Measurements from ENCODE around the gene ZNF438. TPM values are rescaled to one million over a fixed set of nuclear protein-coding genes. Genes with fewer than 3 reads are reported as not detected.

ZNF438 gene
- polyA plus RNA-seq, 1 donor, result 7.3 TPM

DNA sequence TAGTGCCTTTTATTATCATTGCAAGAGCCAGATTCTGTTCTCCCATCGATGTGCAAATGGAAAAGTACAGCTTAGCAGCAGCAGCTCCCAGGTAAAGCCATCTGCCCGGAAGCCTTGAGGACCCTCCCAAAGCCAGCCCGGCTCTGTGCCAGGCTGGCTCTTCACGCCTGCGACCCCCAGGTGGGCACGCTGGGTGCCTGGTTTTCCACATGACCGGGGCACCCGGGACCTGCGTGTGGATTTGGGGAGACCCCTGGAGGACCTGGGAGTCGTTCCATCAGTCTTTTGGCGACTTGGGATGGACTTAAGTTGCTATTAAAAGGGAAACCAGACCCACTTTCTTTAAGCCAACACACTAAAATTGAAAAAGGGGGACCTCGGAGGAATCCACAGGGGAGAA lies 196.5 kb downstream of the ZNF438 start:
- Histone ChIP-seq H3K27me3 (ENCODE audit: control insufficient read depth, insufficient read depth, low read length) (no peaks in the 10 kb centered on the region), H3K9me3 (ENCODE audit: control insufficient read depth, low read depth, low read length) (no peaks in the 10 kb centered on the region), H3K4me3 (ENCODE audit: low read length) (no peak overlapping the region), H3K4me1 (ENCODE audit: control insufficient read depth, insufficient read depth, low read length) (peaks cover 5% of the 10 kb centered on the region), H3K36me3 (ENCODE audit: control insufficient read depth, insufficient read depth, low read length) (no peaks in the 10 kb centered on the region), H3K27ac (ENCODE audit: low read length) (no peak overlapping the region)
- no peak for DNase-seq
- WGBS (ENCODE audit: insufficient coverage, low lambda C conversion rate), result no CpG with 5 or more reads among the region's 12 CpGs

GRCh38 chr10:30834651-30835050 lies 197.0 kb downstream of the ZNF438 start:
- Histone ChIP-seq H3K9me3 (ENCODE audit: control insufficient read depth, low read depth, low read length) (no peaks in the 10 kb centered on the region), H3K36me3 (ENCODE audit: control insufficient read depth, insufficient read depth, low read length) (no peaks in the 10 kb centered on the region), H3K4me3 (ENCODE audit: low read length) (no peak overlapping the region), H3K27ac (ENCODE audit: low read length) (no peak overlapping the region), H3K4me1 (ENCODE audit: control insufficient read depth, insufficient read depth, low read length) (peaks cover 5% of the 10 kb centered on the region), H3K27me3 (ENCODE audit: control insufficient read depth, insufficient read depth, low read length) (no peaks in the 10 kb centered on the region)
- no peak for DNase-seq
- WGBS (ENCODE audit: insufficient coverage, low lambda C conversion rate), result 100% methylated on average over 1 of the region's 3 CpGs

GRCh38 chr10:30834153-30834552 lies 197.5 kb downstream of the ZNF438 start:
- H3K27me3 ChIP-seq (ENCODE audit: control insufficient read depth, insufficient read depth, low read length), result no peaks in the 10 kb centered on the region
- no peak overlapping the region for H3K27ac ChIP-seq (ENCODE audit: low read length)
- no peak overlapping the region for H3K4me3 ChIP-seq (ENCODE audit: low read length)
- 100% methylated on average over 1 of the region's 4 CpGs for WGBS (ENCODE audit: insufficient coverage, low lambda C conversion rate)
- no peaks in the 10 kb centered on the region for H3K9me3 ChIP-seq (ENCODE audit: control insufficient read depth, low read depth, low read length)
- no peak for DNase-seq
- H3K36me3 ChIP-seq (ENCODE audit: control insufficient read depth, insufficient read depth, low read length), result no peaks in the 10 kb centered on the region
- peaks cover 5% of the 10 kb centered on the region for H3K4me1 ChIP-seq (ENCODE audit: control insufficient read depth, insufficient read depth, low read length)

- WGBS (ENCODE audit: insufficient coverage, low lambda C conversion rate), result no CpG with 5 or more reads among the region's 5 CpGs
- H3K36me3 ChIP-seq (ENCODE audit: control insufficient read depth, insufficient read depth, low read length), result no peaks in the 10 kb centered on the region
Observed at GRCh38 chr10:30833628-30833970, 198.1 kb downstream of the ZNF438 start.

GRCh38 chr10:30832749-30833627 lies 198.7 kb downstream of the ZNF438 start:
- no peak for DNase-seq

More at GRCh38 chr10:30833628-30833970, 198.1 kb downstream of the ZNF438 start:
- Histone ChIP-seq H3K27ac (ENCODE audit: low read length) (no peak overlapping the region), H3K4me1 (ENCODE audit: control insufficient read depth, insufficient read depth, low read length) (peaks cover 5% of the 10 kb centered on the region), H3K4me3 (ENCODE audit: low read length) (no peak overlapping the region), H3K27me3 (ENCODE audit: control insufficient read depth, insufficient read depth, low read length) (no peaks in the 10 kb centered on the region), H3K9me3 (ENCODE audit: control insufficient read depth, low read depth, low read length) (no peaks in the 10 kb centered on the region)
- no peak for DNase-seq

DNA sequence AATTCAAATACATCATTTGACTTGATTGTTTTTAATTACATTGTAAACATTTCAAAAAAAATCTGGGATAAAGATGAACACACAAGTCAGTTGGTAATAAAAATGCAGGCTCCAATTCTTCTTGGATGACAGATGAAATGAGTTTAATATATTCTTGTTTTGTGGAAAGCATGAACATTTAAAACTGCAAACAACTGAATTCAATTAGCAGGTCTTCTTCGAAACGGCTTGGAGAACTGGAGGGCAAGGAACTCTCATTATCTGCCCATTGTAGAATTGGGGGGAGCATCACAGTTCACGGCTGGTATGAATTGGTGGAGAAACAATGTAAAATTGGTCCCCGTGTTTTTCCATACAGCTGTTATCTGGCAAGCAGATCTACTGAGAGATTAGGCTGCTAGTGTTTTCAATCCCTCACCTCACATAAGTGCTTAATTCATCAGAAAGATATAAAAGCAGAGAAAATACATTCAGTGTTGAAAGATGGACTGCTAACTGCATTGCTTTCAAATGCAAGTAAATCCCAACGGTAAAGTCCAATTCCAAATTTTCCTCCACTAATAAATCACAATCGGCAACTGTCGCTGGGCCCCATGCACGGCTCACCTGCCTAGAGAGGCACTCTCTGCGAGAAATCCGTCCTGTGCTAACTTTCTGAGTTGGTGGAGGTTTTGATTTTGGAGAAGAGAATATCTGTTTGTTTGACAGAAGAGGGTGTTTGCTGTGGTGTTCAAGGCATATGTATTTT lies 199.5 kb downstream of the ZNF438 start:
- no peak for DNase-seq
- H3K4me3 ChIP-seq (ENCODE audit: low read length), result no peak overlapping the region
- H3K36me3 ChIP-seq (ENCODE audit: control insufficient read depth, insufficient read depth, low read length), result no peaks in the 10 kb centered on the region
- H3K27ac ChIP-seq (ENCODE audit: low read length), result no peak overlapping the region
- H3K9me3 ChIP-seq (ENCODE audit: control insufficient read depth, low read depth, low read length), result no peaks in the 10 kb centered on the region
- H3K4me1 ChIP-seq (ENCODE audit: control insufficient read depth, insufficient read depth, low read length), result peaks cover 5% of the 10 kb centered on the region
- 80% methylated on average over 2 of the region's 10 CpGs for WGBS (ENCODE audit: insufficient coverage, low lambda C conversion rate)
- no peaks in the 10 kb centered on the region for H3K27me3 ChIP-seq (ENCODE audit: control insufficient read depth, insufficient read depth, low read length)

More at GRCh38 chr10:30832749-30833627, 198.7 kb downstream of the ZNF438 start:
- H3K36me3 ChIP-seq (ENCODE audit: control insufficient read depth, insufficient read depth, low read length), result no peaks in the 10 kb centered on the region
- H3K27ac ChIP-seq (ENCODE audit: low read length), result no peak overlapping the region
- WGBS (ENCODE audit: insufficient coverage, low lambda C conversion rate), result 67% methylated on average over 1 of the region's 13 CpGs
- no peak overlapping the region for H3K4me3 ChIP-seq (ENCODE audit: low read length)
- H3K27me3 ChIP-seq (ENCODE audit: control insufficient read depth, insufficient read depth, low read length), result no peaks in the 10 kb centered on the region
- H3K4me1 ChIP-seq (ENCODE audit: control insufficient read depth, insufficient read depth, low read length), result peaks cover 5% of the 10 kb centered on the region
- no peaks in the 10 kb centered on the region for H3K9me3 ChIP-seq (ENCODE audit: control insufficient read depth, low read depth, low read length)

DNA sequence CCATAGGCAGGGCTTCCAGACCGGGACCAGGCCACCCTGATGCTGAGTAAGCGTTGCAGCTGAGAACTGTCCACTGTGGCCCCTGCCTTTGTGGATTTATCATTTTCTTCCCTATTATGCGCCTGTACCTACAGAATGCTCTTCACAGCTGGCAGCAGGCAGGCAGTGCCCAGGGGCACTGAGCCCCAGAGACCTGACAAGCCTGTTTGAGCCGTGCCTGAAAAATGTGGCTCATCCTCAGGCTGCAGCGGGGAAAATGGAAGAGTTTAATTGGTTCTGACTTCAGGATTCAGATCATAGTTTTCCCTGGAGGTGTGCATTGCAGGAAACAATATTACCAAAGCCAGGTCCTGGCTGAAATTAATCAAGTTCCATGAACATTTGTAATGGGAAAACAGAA lies 200.2 kb downstream of the ZNF438 start:
- Histone ChIP-seq H3K4me3 (ENCODE audit: low read length) (no peak overlapping the region), H3K4me1 (ENCODE audit: control insufficient read depth, insufficient read depth, low read length) (peaks cover 5% of the 10 kb centered on the region), H3K9me3 (ENCODE audit: control insufficient read depth, low read depth, low read length) (no peaks in the 10 kb centered on the region), H3K27me3 (ENCODE audit: control insufficient read depth, insufficient read depth, low read length) (no peaks in the 10 kb centered on the region), H3K27ac (ENCODE audit: low read length) (no peak overlapping the region), H3K36me3 (ENCODE audit: control insufficient read depth, insufficient read depth, low read length) (no peaks in the 10 kb centered on the region)
- 100% methylated on average over 1 of the region's 5 CpGs for WGBS (ENCODE audit: insufficient coverage, low lambda C conversion rate)
- DNase-seq, result no peak

DNA sequence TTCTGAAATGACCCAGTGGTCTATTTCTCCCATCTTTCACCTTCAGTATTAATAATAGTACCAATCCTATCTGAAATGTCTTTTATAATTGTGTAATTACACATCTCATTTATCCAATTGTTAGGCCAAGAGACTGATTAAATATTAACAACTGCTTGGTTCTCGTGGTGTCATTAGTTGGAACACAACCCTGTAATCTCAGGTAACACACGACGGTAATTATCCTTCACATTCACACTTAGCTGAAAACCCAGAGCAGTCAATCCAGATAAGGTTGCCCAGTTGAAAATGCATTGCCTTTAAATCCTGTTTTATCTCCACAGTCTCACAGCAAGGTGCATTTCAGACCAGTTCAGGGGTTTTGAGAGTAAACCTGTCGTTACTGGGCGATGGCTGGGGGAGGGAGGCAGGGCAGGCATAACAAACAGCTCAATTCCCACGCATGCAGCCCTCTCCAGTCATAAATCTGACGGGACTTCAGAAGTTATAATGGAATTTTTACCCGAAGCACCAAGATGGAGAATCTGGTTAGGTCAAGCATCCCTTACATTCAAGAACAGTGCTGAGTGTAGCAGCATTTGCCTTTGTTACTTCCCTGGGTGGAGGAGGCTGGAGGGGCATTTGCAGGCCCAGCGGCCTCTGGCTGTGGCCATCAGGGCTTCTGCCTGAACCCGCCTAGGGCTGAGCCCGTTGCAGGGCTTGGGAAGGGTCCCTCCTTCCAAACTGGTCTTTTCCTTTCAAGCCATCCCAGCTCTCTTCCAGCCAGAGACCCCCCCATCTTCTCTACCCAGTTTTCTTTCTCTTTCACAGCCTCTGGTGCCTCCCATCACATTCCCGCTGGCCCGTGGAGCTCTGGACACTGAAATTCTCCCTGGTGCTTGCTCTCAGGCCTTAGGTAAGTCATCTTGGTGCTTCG lies 201.1 kb downstream of the ZNF438 start:
- Histone ChIP-seq H3K27me3 (ENCODE audit: control insufficient read depth, insufficient read depth, low read length) (no peaks in the 10 kb centered on the region), H3K4me3 (ENCODE audit: low read length) (no peak overlapping the region), H3K36me3 (ENCODE audit: control insufficient read depth, insufficient read depth, low read length) (no peaks in the 10 kb centered on the region), H3K27ac (ENCODE audit: low read length) (no peak overlapping the region), H3K9me3 (ENCODE audit: control insufficient read depth, low read depth, low read length) (no peaks in the 10 kb centered on the region), H3K4me1 (ENCODE audit: control insufficient read depth, insufficient read depth, low read length) (peaks cover 5% of the 10 kb centered on the region)
- DNase-seq, result peak in 1 of 2 donors; percentile 43
- WGBS (ENCODE audit: insufficient coverage, low lambda C conversion rate), result no CpG with 5 or more reads among the region's 14 CpGs

- no CpG with 5 or more reads among the region's 3 CpGs for WGBS (ENCODE audit: insufficient coverage, low lambda C conversion rate)
- H3K36me3 ChIP-seq (ENCODE audit: control insufficient read depth, insufficient read depth, low read length), result no peaks in the 10 kb centered on the region
- peaks cover 5% of the 10 kb centered on the region for H3K4me1 ChIP-seq (ENCODE audit: control insufficient read depth, insufficient read depth, low read length)
- H3K27ac ChIP-seq (ENCODE audit: low read length), result no peak overlapping the region
- H3K9me3 ChIP-seq (ENCODE audit: control insufficient read depth, low read depth, low read length), result no peaks in the 10 kb centered on the region
- DNase-seq, result no peak
- no peak overlapping the region for H3K4me3 ChIP-seq (ENCODE audit: low read length)
- no peaks in the 10 kb centered on the region for H3K27me3 ChIP-seq (ENCODE audit: control insufficient read depth, insufficient read depth, low read length)
Observed at GRCh38 chr10:30829901-30830300, 201.8 kb downstream of the ZNF438 start.

GRCh38 chr10:30828680-30829079 lies 203.0 kb downstream of the ZNF438 start:
- WGBS (ENCODE audit: insufficient coverage, low lambda C conversion rate), result no CpG with 5 or more reads among the region's 4 CpGs
- no peaks in the 10 kb centered on the region for H3K9me3 ChIP-seq (ENCODE audit: control insufficient read depth, low read depth, low read length)
- no peak for DNase-seq
- no peak overlapping the region for H3K27ac ChIP-seq (ENCODE audit: low read length)
- H3K36me3 ChIP-seq (ENCODE audit: control insufficient read depth, insufficient read depth, low read length), result no peaks in the 10 kb centered on the region
- no peaks in the 10 kb centered on the region for H3K27me3 ChIP-seq (ENCODE audit: control insufficient read depth, insufficient read depth, low read length)
- H3K4me1 ChIP-seq (ENCODE audit: control insufficient read depth, insufficient read depth, low read length), result peaks cover 5% of the 10 kb centered on the region
- H3K4me3 ChIP-seq (ENCODE audit: low read length), result no peak overlapping the region

Measured in large intestine (tissue), 3 donors.